GM06990 (cell line): ENCODE data around the gene RAD21L1.

Source experiments
- DNase-seq: peaks from one replicate; pipeline ENCODE4 v3.0.0-alpha.2; 2011; ENCODE audit not compliant: insufficient read length; ENCODE audit errors: extremely low read depth
- H3K27me3 ChIP-seq: replicated peaks from 2 replicates; pipeline ENCODE4 v1.6.0; 2011; ENCODE audit warnings: low read length; ENCODE audit not compliant: control insufficient read depth, insufficient read depth
- H3K36me3 ChIP-seq: 2 replicates; pipeline ENCODE4 v1.5.1; 2011; ENCODE audit warnings: low read length; ENCODE audit not compliant: control insufficient read depth, insufficient read depth
- H3K4me3 ChIP-seq: replicated peaks from 2 replicates; pipeline ENCODE4 v1.5.1; 2011; ENCODE audit warnings: low read depth, mild to moderate bottlenecking, control low read depth, low read length
- CTCF ChIP-seq: IDR thresholded peaks from 2 replicates; pipeline ENCODE4 v1.5.1; 2011; ENCODE audit warnings: low read length, control low read depth, mild to moderate bottlenecking, inconsistent platforms; ENCODE audit not compliant: insufficient read depth, poor library complexity, severe bottlenecking

RAD21L1 gene

GRCh38 chr20:1292620-1293019, 66.8 kb downstream of the RAD21L1 start:
- Histone ChIP-seq H3K4me3 (no peak overlapping the region), H3K36me3 (no peaks in the 10 kb centered on the region), H3K27me3 (no peaks in the 10 kb centered on the region; the same call in none of the 2 replicates)
- DNase-seq, result no peak
- no peak for TF ChIP-seq CTCF

GRCh38 chr20:1293641-1294379, 68.0 kb downstream of the RAD21L1 start:
- H3K36me3 ChIP-seq, result no peaks in the 10 kb centered on the region
- DNase-seq, result no peak
- H3K4me3 ChIP-seq, result no peak overlapping the region
- H3K27me3 ChIP-seq, result no peaks in the 10 kb centered on the region; the same call in none of the 2 replicates
- TF ChIP-seq CTCF, result no peak

GRCh38 chr20:1294497-1294896, 68.7 kb downstream of the RAD21L1 start:
- TF ChIP-seq CTCF, result no peak
- Histone ChIP-seq H3K27me3 (no peaks in the 10 kb centered on the region; the same call in none of the 2 replicates), H3K4me3 (no peak overlapping the region), H3K36me3 (no peaks in the 10 kb centered on the region)
- DNase-seq, result no peak

GRCh38 chr20:1295276-1295930, 69.6 kb downstream of the RAD21L1 start:
- TF ChIP-seq CTCF, result no peak
- DNase-seq, result no peak
- no peaks in the 10 kb centered on the region for H3K36me3 ChIP-seq
- no peaks in the 10 kb centered on the region; the same call in none of the 2 replicates for H3K27me3 ChIP-seq
- H3K4me3 ChIP-seq, result no peak overlapping the region

- Histone ChIP-seq H3K36me3 (no peaks in the 10 kb centered on the region), H3K4me3 (no peak overlapping the region), H3K27me3 (no peaks in the 10 kb centered on the region; the same call in none of the 2 replicates)
- DNase-seq, result no peak
- TF ChIP-seq CTCF, result no peak
Measured at GRCh38 chr20:1296117-1296610, 70.3 kb downstream of the RAD21L1 start.
